IMR-90 (cell line): ENCODE results near the gene CRB1.

Experiments
- CHD1 ChIP-seq: IDR thresholded peaks from 2 replicates; pipeline ENCODE4 v1.6.1; 2012; ENCODE audit warnings: low read depth, low read length, improper control_type of control experiment
- MAFK ChIP-seq: IDR thresholded peaks from 2 replicates; pipeline ENCODE4 v1.6.1; 2012; ENCODE audit warnings: low read depth, low read length, improper control_type of control experiment
- POLR2A ChIP-seq: IDR thresholded peaks from 2 replicates; pipeline ENCODE4 v1.6.1; 2012; ENCODE audit warnings: mild to moderate bottlenecking, low read depth, low read length
- RFX5 ChIP-seq: IDR thresholded peaks from 2 replicates; pipeline ENCODE4 v1.8.0; 2012; ENCODE audit warnings: low read depth, mild to moderate bottlenecking, low read length, moderate library complexity
- SMC3 ChIP-seq: fragments of 150-350 bp; IDR thresholded peaks from 2 replicates; pipeline ENCODE4 v1.6.1; 2016; ENCODE audit warnings: low read depth, mild to moderate bottlenecking, antibody characterized with exemption, low read length, moderate library complexity
- TF ChIP-seq, protein P1 (sequence below): fragments of 150-350 bp; IDR thresholded peaks from 2 replicates; pipeline ENCODE4 v1.6.1; 2017; ENCODE audit warnings: mild to moderate bottlenecking, antibody characterized with exemption, low read length, low read depth
- TF ChIP-seq, protein P2 (sequence below): conservative IDR thresholded peaks from 2 replicates; pipeline ENCODE4 v1.5.1; 2012; ENCODE audit warnings: mild to moderate bottlenecking, low read depth, low read length, improper control_type of control experiment

DNA sequence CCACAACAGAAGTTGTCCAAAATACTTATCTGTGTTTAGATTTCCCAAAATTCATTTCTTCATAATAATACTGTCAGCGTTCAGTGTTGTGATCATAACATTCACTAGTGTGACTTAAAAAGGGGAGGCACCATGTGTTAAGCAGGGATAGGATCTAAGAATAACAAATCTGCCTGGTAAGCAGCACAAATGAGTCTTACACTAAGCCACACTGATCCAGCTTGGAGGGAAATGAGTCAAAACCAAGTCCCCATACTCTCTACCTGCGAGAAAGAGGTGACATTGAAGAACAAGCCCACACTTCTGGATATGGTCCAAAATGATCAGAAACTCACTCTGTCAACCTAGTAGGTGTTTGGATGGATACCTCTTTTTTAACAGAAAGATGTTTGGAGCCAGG lies 145.5 kb downstream of the CRB1 start:
- TF ChIP-seq CHD1 = no peak
- TF ChIP-seq SMC3 = no peak
- TF ChIP-seq, protein P1, sequence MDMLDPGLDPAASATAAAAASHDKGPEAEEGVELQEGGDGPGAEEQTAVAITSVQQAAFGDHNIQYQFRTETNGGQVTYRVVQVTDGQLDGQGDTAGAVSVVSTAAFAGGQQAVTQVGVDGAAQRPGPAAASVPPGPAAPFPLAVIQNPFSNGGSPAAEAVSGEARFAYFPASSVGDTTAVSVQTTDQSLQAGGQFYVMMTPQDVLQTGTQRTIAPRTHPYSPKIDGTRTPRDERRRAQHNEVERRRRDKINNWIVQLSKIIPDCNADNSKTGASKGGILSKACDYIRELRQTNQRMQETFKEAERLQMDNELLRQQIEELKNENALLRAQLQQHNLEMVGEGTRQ = no peak
- TF ChIP-seq, protein P2, sequence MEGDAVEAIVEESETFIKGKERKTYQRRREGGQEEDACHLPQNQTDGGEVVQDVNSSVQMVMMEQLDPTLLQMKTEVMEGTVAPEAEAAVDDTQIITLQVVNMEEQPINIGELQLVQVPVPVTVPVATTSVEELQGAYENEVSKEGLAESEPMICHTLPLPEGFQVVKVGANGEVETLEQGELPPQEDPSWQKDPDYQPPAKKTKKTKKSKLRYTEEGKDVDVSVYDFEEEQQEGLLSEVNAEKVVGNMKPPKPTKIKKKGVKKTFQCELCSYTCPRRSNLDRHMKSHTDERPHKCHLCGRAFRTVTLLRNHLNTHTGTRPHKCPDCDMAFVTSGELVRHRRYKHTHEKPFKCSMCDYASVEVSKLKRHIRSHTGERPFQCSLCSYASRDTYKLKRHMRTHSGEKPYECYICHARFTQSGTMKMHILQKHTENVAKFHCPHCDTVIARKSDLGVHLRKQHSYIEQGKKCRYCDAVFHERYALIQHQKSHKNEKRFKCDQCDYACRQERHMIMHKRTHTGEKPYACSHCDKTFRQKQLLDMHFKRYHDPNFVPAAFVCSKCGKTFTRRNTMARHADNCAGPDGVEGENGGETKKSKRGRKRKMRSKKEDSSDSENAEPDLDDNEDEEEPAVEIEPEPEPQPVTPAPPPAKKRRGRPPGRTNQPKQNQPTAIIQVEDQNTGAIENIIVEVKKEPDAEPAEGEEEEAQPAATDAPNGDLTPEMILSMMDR = no peak
- no peak for TF ChIP-seq POLR2A
- no peak for TF ChIP-seq RFX5
- no peak for TF ChIP-seq MAFK
